A673 (cell line): ENCODE measurements around the gene ERI2.

Experiments
- CTCF ChIP-seq: fragments of 300-800, 200-600 bp; sonication (generic); conservative IDR thresholded peaks from 2 replicates; pipeline ENCODE4 v1.5.1; 2017; ENCODE audit warnings: low read depth, mild to moderate bottlenecking, antibody characterized with exemption, low read length, moderate library complexity, mixed read lengths
- EZH2 ChIP-seq: fragments of 200-600 bp; sonication (generic); IDR thresholded peaks from 2 replicates; pipeline ENCODE4 v1.6.1; 2017; ENCODE audit warnings: borderline replicate concordance, low read depth, mild to moderate bottlenecking, mixed read lengths, antibody characterized with exemption, low read length; ENCODE audit not compliant: poor library complexity, severe bottlenecking

- TF ChIP-seq CTCF (no peak), EZH2 (no peak)
These were observed 52.5 kb downstream of the ERI2 start for GRCh38 chr16:20753727-20754126.
